GM13976 (cell line): Measurements from ENCODE around the gene AIFM3.
"Not testable (repeated sequence)": the region's sequence is repeated elsewhere in the genome, so short reads cannot be mapped to it uniquely, and the experiment has no call there.

ENCODE experiments used
- DNase-seq: peaks from one replicate; pipeline ENCODE4 v3.0.0; 2012; ENCODE audit warnings: low spot score
- in situ Hi-C: fragments of 300-500 bp; cut with MboI; formaldehyde crosslinking; loops from one replicate; pipeline ENCODE4 v1.12.0; 2022; ENCODE audit warnings: low sequenced_read_pairs, mixed read lengths, inconsistent platforms; ENCODE audit not compliant: unreplicated experiment
- TF ChIP-seq, protein P1 (sequence below): IDR thresholded peaks from 2 replicates; pipeline ENCODE4 v1.5.1; 2012; ENCODE audit warnings: borderline replicate concordance, mild to moderate bottlenecking; ENCODE audit not compliant: insufficient read depth; ENCODE audit errors: extremely low read depth, missing control alignments, control extremely low read depth

AIFM3 gene

DNA sequence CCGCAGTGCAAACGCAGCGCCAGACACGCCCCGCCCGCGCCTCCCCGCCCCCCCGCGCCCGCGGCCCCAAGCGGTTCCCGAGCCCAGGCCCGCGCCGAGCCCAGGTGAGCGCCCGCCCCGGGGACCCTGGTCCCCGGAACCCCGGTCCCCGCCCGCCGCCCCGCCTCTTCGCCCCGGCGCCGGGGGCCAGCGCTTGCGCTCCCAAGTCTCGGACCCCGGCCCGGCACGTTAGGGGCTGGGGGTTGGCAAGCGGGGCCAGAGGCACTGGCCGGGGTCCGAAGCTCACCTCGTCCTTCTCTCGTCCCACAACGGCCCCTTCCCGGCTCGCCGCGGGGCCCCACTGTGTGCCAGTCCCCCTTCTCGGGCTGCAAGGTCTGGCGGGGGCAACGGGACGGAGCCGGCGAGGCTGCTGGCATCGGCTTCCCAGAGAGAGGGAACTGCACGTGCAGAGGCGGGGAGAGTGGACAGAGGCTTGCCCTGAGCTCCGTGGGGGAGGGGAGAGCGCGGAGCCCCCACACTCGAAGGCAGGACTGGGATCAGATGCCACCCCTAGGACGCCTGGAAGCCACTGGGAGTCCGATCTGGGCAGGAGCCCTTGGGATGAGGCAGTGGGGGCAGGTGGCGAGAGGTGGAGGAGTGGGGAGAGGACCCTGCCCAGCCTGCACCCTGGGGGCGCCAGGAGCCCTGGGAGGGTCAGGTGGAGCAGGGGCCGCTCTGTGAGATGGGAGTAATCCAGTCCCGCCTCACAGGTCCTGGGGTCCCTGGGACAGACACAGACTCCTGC is 1.8 kb upstream of the AIFM3 start:
- DNase-seq: no peak
- in situ Hi-C loops: no loop called here
- TF ChIP-seq, protein P1, sequence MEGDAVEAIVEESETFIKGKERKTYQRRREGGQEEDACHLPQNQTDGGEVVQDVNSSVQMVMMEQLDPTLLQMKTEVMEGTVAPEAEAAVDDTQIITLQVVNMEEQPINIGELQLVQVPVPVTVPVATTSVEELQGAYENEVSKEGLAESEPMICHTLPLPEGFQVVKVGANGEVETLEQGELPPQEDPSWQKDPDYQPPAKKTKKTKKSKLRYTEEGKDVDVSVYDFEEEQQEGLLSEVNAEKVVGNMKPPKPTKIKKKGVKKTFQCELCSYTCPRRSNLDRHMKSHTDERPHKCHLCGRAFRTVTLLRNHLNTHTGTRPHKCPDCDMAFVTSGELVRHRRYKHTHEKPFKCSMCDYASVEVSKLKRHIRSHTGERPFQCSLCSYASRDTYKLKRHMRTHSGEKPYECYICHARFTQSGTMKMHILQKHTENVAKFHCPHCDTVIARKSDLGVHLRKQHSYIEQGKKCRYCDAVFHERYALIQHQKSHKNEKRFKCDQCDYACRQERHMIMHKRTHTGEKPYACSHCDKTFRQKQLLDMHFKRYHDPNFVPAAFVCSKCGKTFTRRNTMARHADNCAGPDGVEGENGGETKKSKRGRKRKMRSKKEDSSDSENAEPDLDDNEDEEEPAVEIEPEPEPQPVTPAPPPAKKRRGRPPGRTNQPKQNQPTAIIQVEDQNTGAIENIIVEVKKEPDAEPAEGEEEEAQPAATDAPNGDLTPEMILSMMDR: no peak

DNA sequence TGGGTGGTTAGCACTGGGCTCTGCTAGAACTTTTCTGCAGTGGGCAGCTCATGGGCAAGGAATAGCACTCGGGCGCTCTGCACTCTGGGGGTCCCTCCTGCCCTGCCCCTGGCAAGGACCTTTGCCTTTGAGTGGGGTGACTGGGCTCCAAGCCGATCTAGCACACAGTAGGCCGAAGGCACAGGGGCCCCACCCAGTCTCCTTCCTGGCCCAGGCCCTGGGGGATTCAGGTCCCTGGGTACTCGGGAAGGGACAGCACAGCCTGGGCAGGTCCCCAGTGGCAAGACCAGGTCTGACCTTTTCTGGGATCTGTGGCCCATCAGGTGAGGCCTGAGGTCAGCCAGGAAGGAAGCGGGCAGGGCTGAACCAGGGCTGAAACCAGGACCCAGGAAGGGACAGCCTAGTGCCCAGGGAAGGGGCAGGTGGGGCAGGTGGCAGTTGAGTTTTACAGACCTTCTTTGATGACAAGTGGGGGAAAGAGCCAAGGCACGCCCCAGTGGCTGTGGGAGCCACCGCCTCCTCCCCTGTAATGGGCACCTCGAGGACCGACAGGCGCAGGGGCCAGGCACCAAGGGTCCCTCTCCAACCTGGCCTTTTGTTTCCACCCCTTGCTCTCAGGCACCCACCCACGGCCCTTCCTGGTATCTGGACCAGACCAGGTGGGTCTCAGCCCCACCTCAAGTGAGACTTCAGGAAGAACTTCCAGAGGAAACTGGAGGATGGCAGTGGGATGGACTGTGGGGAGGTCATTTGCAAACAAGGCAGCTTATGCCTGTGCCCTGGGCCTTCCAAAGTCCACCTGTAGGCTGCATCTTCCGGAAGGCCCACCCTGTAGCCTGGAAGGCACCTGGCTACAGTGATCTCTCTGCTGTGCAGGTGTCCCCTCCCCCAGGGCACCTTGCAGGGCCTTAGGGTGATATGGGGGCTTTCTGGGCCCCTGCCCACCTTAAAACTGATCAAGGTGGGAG is 883 bp upstream of the AIFM3 start:
- TF ChIP-seq, protein P1: no peak
- DNase-seq: no peak
- in situ Hi-C loops: no loop called here

DNA sequence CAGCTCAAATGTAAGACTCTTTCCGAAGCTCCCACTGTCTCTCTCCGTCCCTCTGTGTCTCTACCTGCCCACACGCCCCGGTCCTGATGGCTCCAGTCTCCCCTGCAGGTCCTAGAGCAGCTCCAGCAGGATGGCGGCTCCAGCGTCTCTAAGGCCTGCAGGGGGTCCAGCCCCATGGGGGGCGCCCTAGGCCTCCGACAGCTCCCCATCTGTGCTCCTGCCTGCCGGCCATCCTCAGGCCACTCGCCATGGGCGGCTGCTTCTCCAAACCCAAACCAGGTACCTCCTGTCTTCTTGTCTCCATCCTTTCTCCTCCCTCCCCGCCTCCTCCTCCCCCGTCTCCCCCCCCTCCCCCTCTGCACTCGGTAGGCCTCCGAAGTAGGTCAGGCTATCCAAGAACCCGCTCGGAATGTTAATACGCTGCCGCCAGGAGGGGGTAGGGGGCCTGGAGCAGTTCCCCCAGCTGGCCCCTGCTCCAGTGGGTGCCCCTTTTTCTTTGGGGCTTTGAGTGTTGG is 699 bp downstream of the AIFM3 start:
- in situ Hi-C loops: no loop called here
- TF ChIP-seq, protein P1: no peak
- DNase-seq: no peak

DNA sequence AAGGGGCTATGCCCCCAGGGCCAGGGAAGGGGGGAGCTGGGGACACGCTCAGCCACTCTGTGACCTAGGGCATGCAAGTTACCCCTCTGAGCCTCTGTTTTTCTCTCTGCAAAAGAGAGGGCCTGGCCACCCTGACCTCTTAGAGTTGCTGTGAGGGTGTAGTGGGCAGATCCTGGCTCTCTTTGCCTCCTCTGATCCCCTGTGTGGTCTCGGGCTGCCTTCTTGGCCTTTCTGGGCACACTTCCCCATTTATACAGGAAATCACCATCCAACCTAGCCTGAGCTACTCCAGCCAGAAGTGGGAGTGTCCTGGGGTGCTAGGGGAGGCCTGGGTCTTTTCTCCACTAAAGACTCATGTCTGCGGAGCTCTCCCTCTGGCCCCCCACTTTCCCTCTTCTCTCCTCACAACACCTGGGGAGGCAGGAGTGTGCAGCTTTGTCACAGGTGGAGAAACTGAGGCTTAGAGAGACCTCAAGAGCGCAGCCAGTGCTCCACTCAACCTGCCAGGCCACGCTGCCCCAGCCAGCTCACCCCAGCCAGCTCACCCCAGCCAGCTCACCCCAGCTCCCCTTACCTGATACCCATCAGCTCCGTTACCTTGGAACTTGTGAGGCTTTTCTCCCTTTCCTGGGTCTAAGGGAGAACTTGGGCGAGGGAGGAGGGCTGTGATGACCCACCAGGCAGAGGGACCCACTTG is 1.4 kb downstream of the AIFM3 start:
- in situ Hi-C loops: no loop called here
- TF ChIP-seq, protein P1: no peak
- no peak for DNase-seq

DNA sequence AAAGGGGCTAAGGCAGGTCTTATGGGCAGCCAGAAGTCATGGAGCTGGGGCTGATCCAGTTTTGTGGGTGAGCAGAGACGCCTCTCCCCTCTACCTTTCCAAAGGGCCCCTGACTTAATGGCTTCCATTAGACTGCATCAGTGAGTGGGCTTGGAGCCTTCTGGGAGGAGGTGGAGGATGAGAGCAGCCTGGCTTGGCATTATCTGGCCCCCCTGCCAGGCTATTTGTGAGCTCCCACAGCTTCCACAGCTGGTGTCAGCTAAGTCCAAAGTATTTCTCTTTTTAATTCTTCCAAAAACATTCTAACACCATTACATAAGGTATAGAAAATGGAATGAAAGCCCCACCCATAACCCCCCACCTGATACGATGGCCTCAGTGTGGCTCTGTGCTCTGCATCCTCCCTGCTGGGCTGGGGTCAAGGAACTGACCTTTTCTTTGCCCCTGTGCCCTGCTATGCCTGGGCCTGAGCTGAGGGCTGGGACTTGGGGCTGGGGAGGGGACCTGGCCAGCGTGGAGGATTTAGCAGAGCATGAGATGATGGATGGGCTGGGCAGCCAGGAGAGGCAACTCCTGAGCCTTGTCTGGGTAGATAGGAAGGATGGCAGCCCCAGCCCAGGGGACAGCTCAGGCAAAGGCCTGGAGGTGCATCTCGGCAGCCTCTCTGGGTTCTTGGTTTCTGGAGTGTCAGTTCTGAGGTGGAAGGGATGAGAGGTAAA is 4.0 kb downstream of the AIFM3 start:
- in situ Hi-C loops: no loop called here
- TF ChIP-seq, protein P1: no peak
- no peak for DNase-seq

DNA sequence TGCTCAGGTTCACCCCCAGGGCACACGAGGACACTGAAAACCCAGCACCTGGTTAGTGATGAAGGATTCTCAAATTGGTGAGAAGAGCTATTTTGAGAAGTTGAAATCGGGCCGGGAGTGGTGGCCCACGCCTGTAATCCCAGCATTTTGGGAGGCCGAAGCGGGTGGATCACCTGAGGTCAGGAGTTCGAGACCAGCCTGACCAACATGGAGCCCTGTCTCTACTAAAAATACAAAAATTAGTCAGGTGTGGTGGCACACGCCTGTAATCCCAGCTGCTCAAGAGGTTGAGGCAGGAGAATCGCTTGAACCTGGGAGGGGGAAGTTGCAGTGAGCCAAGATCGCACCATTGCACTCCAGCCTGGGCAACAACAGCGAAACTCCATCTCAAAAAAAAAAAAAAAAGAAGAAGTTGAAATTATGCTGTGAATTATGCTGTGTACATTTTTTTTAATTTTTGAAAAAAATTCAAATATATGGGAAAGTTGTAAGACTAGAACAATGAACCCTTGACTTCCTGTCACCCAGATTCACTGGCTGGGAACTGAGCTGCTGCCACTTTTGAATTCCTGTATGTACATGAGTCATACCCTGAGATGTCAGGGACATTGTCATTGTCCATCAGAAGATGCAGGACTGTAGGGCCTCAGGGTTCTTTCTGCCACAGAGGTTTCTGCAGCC is 5.1 kb downstream of the AIFM3 start:
- in situ Hi-C loops, DNase-seq: not testable (repeated sequence)
